Suprapubic skin (tissue), 4 donors: ENCODE data around the gene NEK11. TPM values are rescaled to one million over a fixed set of nuclear protein-coding genes. Genes with fewer than 3 reads are reported as not detected.
"Not testable (repeated sequence)": the region's sequence is repeated elsewhere in the genome, so short reads cannot be mapped to it uniquely, and the experiment has no call there.

ENCODE experiments used
- DNase-seq, 2 donors: peaks; one replicate each; pipeline ENCODE4 v3.0.0-alpha.2; 2019; ENCODE audit warnings: low spot score in 2 of 2
- H3K27ac ChIP-seq: fragments of 200-600 bp; sonication (generic); one replicate; pipeline ENCODE4 v1.5.1; 2019
- H3K27me3 ChIP-seq: fragments of 200-600 bp; sonication (generic); one replicate; pipeline ENCODE4 v1.5.1; 2019
- H3K36me3 ChIP-seq: fragments of 200-600 bp; sonication (generic); one replicate; pipeline ENCODE4 v1.5.1; 2019
- H3K4me1 ChIP-seq: fragments of 200-600 bp; sonication (generic); one replicate; pipeline ENCODE4 v1.5.1; 2019
- H3K4me3 ChIP-seq: fragments of 200-600 bp; sonication (generic); one replicate; pipeline ENCODE4 v1.5.1; 2019; ENCODE audit warnings: mild to moderate bottlenecking
- H3K9me3 ChIP-seq: fragments of 200-600 bp; sonication (generic); one replicate; pipeline ENCODE4 v1.5.1; 2019
- EP300 ChIP-seq: sonication (generic); formaldehyde crosslinking; IDR thresholded peaks from one replicate; pipeline ENCODE4 v1.6.1; 2017; ENCODE audit warnings: antibody characterized with exemption
- POLR2A ChIP-seq, 2 donors: fragments of 450-650 bp; IDR thresholded peaks; one replicate each; pipeline ENCODE4 v1.6.1; 2017; ENCODE audit warnings: antibody characterized with exemption in 2 of 2, mild to moderate bottlenecking in 2 of 2, moderate library complexity in 2 of 2
- POLR2AphosphoS5 ChIP-seq, 3 donors: sonication (generic); formaldehyde crosslinking; IDR thresholded peaks; one replicate each; pipeline ENCODE4 v1.6.1; 2017; ENCODE audit warnings: antibody characterized with exemption in 3 of 3
- WGBS: methylation state at CpG from one replicate; pipeline ENCODE4 v1.1.5; 2018; 5-methylcytosine and 5-hydroxymethylcytosine counted together
- total RNA-seq, 4 donors: library from RNA; depleted of rRNA; stranded (reverse); fragments of >200 nt; gene quantifications; one replicate each; pipeline ENCODE4 v1.1.0, GENCODE V29; 2016
- TF ChIP-seq, protein P1 (sequence below), 2 donors: fragments of 200-600 bp in 1 of 2; fragments of 450-650 bp in 1 of 2; sonication (generic) in 1 of 2; IDR thresholded peaks; one replicate each; pipeline ENCODE4 v1.5.1; 2016 to 2019; ENCODE audit warnings: antibody characterized with exemption in 2 of 2, mild to moderate bottlenecking in 1 of 2, moderate library complexity in 1 of 2

Gene NEK11
- total RNA-seq, 4 donors from 2014 or later: 4.2 to 11.0 (median 7.5) TPM

DNA sequence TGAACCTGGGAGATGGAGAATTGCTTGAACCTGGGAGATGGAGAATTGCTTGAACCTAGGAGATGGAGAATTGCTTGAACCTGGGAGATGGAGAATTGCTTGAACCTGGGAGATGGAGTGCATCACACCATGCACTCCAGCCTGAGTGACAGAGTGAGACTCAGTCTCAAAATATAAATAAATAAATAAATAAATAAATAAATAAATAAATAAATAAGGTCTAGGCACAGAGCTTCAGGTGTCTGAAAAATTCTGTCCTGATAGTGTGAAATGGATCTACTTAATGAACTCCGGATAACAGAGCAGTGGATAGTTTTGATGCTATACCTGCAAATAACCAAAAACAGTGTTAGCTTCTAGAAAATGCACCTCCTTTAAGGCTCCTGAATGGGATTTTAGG, 330.6 kb downstream of the NEK11 start:
- Histone ChIP-seq H3K4me3 (no peak overlapping the region), H3K27me3 (no peaks in the 10 kb centered on the region), H3K27ac (no peak overlapping the region), H3K4me1 (peaks cover 1% of the 10 kb centered on the region), H3K36me3 (no peaks in the 10 kb centered on the region), H3K9me3 (no peaks in the 10 kb centered on the region)
- WGBS: 97% methylated on average over 1 of the region's 1 CpG
- TF ChIP-seq POLR2A (IDR thresholded peaks at IDR 0.05): no peak
- TF ChIP-seq EP300: no peak
- no peak for TF ChIP-seq POLR2AphosphoS5 (IDR thresholded peaks at IDR 0.05)
- TF ChIP-seq, protein P1, sequence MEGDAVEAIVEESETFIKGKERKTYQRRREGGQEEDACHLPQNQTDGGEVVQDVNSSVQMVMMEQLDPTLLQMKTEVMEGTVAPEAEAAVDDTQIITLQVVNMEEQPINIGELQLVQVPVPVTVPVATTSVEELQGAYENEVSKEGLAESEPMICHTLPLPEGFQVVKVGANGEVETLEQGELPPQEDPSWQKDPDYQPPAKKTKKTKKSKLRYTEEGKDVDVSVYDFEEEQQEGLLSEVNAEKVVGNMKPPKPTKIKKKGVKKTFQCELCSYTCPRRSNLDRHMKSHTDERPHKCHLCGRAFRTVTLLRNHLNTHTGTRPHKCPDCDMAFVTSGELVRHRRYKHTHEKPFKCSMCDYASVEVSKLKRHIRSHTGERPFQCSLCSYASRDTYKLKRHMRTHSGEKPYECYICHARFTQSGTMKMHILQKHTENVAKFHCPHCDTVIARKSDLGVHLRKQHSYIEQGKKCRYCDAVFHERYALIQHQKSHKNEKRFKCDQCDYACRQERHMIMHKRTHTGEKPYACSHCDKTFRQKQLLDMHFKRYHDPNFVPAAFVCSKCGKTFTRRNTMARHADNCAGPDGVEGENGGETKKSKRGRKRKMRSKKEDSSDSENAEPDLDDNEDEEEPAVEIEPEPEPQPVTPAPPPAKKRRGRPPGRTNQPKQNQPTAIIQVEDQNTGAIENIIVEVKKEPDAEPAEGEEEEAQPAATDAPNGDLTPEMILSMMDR (IDR thresholded peaks at IDR 0.05): no peak
- DNase-seq: no peak

DNA sequence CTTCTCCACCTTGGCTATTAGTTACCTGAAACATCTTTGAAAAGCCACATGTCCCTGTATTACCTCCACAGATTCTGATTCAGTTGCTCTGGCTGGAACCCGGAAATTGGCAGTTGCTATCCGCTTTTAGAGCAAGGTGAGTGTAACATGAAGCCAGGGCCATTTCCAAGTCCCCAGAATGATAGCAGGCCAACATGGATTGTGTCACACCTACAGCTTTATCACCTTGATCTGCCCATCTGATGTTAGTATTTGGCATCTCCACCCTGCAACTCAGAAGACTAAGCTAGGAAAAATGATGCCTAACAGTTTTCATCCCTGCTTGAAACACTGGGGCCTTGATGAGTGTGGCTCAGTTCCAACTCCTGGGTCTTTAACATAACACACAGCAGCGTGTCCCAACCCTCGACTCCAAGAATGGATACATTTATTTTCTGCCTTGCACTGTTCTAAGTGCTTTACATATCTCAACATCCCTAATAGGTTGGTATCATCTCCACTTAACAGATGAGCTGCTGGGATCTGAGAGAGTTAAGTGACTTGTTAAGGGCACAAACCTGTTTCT, 333.6 kb downstream of the NEK11 start:
- peaks cover 4% of the 10 kb centered on the region for H3K4me1 ChIP-seq
- no peak for TF ChIP-seq EP300
- TF ChIP-seq, protein P1 (IDR thresholded peaks at IDR 0.05): no peak
- no peaks in the 10 kb centered on the region for H3K9me3 ChIP-seq
- no peak overlapping the region for H3K27ac ChIP-seq
- no peak for DNase-seq
- 67% methylated on average over 4 of the region's 4 CpGs for WGBS
- no peak overlapping the region for H3K4me3 ChIP-seq
- H3K27me3 ChIP-seq: no peaks in the 10 kb centered on the region
- no peaks in the 10 kb centered on the region for H3K36me3 ChIP-seq

DNA sequence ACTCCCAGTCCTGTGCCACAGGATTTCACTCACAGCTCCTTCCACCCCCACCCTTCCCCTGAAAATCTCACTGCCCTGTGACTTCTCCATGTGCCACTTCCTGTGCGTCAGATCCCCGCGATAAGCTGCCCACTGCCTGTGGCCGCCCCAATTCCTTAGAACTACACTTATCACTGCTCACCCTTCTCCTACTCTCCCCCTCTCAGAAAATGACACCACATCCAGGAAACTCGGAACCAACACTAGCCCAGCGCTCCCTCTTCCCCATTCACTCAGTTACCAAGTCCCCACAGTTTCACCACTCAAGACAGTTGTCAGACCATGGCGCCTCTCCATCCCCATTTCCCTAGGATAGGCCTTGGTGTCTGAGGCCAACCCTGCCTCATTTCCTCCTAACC, 334.4 kb downstream of the NEK11 start:
- not testable (repeated sequence) for H3K36me3 ChIP-seq, H3K27ac ChIP-seq, H3K27me3 ChIP-seq, H3K4me1 ChIP-seq, H3K9me3 ChIP-seq
- peak overlapping the region; percentile 55 for H3K4me3 ChIP-seq
- peak in 1 of 2 donors; percentile 44 for DNase-seq
- WGBS: 89% methylated on average over 7 of the region's 7 CpGs

DNA sequence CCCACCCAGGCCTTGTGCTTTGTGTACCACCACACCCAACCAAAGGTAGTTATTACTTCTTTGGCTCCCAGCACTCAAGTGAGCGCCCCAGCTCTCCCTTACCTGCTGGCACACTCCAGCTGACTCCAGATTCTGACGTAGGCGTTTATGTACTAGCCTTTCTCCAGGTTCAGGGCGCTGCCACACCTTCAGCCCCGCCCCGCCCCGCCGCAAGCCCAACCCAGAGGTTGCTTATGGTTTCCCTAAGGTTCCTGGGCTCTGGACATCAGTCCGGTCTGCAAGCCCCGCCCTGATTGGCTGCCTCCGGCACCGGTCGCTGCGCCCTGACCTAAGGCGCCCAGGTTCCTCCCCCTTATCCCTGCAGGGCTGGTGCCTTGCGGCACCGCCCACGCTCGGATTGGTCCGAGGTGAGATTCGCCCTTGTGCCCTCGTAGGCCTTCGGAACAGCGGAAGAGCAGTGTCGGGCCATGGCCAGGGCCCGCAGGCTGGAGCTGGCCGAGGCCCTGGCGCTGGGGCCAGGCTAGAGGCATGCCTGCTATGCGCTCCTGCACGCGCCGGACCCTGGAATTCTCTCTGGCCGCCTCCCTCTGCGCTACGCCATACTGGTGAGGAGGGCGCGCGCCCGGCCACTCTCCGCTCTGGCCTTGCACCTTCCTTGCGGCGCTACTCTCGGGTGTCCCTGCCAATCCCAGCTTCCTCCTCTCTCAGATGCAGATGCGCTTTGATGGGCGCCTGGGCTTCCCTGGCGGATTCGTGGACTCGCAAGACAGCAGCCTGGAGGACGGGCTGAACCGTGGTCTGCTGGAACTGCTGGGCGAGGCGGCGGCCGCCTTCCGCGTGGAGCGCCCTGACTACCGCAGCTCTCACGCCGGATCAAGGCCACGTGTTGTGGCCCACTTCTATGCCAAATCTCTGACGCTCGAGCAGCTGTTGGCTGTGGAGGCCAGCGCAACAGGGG, 335.1 kb downstream of the NEK11 start:
- Histone ChIP-seq H3K9me3 (no peaks in the 10 kb centered on the region), H3K4me1 (peaks cover 4% of the 10 kb centered on the region), H3K36me3 (no peaks in the 10 kb centered on the region), H3K27ac (peak overlapping the region; percentile 63), H3K4me3 (peak overlapping the region; percentile 55), H3K27me3 (no peaks in the 10 kb centered on the region)
- peak; percentile 78 to 84 for DNase-seq
- 14% methylated on average over 29 of the region's 64 CpGs for WGBS
- TF ChIP-seq POLR2AphosphoS5 (IDR thresholded peaks at IDR 0.05) (peak in 1 of 3 donors; percentile 22), POLR2A (IDR thresholded peaks at IDR 0.05) (no peak)

DNA sequence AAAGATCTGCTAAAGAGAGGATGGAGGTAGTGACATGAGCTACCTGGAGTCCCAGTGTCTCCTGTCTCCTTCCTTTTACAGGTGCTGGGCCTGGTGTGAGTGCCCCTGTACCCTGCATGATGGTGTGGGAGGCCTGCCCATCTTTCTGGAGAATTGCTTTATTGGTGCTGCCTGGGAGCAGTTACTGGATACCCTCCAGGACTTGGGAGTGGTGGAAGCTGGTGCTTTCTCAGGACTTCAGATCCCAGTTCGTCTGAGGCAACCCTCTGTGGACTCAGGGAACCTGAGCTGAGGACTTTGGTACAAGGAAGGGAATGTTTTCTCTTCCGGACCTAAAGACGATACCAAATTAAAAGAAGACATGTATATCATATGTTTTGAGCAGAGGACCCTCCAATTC, 336.6 kb downstream of the NEK11 start:
- Histone ChIP-seq H3K27ac (no peak overlapping the region), H3K36me3 (no peaks in the 10 kb centered on the region), H3K4me1 (peaks cover 4% of the 10 kb centered on the region), H3K27me3 (no peaks in the 10 kb centered on the region), H3K9me3 (no peaks in the 10 kb centered on the region), H3K4me3 (no peak overlapping the region)
- 78% methylated on average over 3 of the region's 3 CpGs for WGBS
- TF ChIP-seq EP300 (no peak), POLR2A (IDR thresholded peaks at IDR 0.05) (no peak), POLR2AphosphoS5 (IDR thresholded peaks at IDR 0.05) (no peak)
- TF ChIP-seq, protein P1 (IDR thresholded peaks at IDR 0.05): no peak
- no peak for DNase-seq

DNA sequence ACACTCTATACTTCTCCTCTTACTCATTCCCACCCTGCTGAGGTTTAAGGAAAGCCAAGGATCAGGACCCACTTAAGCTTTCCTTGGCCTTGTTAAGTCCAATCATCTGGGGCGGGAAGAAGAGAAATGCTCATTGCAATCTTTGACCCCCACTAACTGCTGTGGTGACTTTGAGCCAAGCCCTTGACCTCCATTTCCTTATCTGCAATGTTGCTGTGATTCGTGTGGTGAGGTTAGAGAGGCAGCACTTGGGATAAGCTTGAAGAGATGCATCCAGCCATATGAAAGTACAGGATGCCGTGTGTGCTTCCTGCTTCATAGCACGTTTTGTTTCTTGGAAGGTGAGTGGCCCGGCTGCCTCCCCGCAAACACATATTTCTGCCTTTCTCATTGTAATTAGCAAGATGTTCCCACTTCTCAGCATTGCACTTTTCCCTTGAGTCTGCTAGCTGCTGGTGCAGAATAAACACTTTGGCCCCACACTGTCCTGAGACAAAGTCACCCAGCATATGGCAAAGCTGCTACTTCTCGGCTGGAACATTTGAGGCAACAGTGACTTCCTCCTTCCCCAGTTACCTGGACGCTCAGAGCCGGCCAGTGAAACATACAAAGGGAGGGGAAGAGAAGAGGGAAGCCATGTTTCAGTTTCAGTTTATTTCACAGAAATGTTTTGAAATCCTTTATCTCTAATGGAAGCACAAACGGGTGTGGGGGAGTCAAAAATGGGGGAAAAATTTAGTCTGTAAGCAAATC, 344.4 kb downstream of the NEK11 start:
- Histone ChIP-seq H3K27ac (no peak overlapping the region), H3K36me3 (peaks cover 34% of the 10 kb centered on the region), H3K4me1 (no peaks in the 10 kb centered on the region), H3K27me3 (no peaks in the 10 kb centered on the region), H3K4me3 (no peak overlapping the region), H3K9me3 (no peaks in the 10 kb centered on the region)
- 86% methylated on average over 10 of the region's 10 CpGs for WGBS
- TF ChIP-seq, protein P1 (IDR thresholded peaks at IDR 0.05): no peak
- no peak for TF ChIP-seq POLR2A (IDR thresholded peaks at IDR 0.05)
- no peak for DNase-seq
